Measurements from ENCODE around the gene SETBP1.

Gene SETBP1

DNA sequence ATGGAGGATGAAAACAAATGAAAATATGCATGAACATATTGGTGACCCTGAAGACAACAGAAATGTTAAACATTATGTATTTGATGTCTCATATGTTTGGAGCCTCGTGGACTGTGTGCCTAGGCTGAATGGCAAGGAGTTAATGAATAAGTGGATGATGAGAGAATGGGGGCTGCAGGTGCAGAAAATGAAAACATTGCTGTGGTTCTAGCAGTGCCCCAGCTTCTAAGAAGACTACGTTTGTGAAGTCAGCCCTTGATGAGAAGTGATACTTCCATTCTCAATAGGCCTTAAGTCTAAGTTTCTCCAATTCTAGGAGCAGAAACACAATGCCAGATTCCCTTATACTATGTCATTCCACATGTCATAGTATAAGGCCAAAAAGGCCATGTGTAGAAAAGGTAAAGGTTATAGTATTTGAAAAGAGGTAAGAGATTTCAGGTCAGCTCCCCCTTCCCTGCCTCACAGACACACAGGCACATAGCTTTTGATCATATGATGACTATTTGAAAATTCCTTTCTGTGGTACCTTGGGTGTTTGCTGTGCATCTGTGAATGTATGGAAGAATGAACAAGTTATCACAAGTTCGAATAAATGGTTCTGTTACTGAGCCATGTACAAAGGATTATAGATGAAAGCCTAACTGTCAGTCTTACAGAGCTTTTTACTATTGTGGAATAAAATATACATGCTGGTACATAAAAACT lies 280.8 kb downstream of the SETBP1 start:
- DNase-seq (ENCODE audit: low read depth) = no peak
- H3K4me3 ChIP-seq (ENCODE audit: low read depth, low read length) = no peak overlapping the region
- no peak for TF ChIP-seq POLR2A (IDR thresholded peaks at IDR 0.05; ENCODE audit: extremely low read depth, insufficient read length)
- TF ChIP-seq, protein P1, sequence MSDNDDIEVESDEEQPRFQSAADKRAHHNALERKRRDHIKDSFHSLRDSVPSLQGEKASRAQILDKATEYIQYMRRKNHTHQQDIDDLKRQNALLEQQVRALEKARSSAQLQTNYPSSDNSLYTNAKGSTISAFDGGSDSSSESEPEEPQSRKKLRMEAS (IDR thresholded peaks at IDR 0.05; ENCODE audit: low read depth, low read length) = no peak
- TF ChIP-seq, protein P2, sequence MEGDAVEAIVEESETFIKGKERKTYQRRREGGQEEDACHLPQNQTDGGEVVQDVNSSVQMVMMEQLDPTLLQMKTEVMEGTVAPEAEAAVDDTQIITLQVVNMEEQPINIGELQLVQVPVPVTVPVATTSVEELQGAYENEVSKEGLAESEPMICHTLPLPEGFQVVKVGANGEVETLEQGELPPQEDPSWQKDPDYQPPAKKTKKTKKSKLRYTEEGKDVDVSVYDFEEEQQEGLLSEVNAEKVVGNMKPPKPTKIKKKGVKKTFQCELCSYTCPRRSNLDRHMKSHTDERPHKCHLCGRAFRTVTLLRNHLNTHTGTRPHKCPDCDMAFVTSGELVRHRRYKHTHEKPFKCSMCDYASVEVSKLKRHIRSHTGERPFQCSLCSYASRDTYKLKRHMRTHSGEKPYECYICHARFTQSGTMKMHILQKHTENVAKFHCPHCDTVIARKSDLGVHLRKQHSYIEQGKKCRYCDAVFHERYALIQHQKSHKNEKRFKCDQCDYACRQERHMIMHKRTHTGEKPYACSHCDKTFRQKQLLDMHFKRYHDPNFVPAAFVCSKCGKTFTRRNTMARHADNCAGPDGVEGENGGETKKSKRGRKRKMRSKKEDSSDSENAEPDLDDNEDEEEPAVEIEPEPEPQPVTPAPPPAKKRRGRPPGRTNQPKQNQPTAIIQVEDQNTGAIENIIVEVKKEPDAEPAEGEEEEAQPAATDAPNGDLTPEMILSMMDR (IDR thresholded peaks at IDR 0.05; ENCODE audit: low read depth, low read length) = no peak
- no peak for TF ChIP-seq MYC (IDR thresholded peaks at IDR 0.05; ENCODE audit: low read depth, low read length)

DNA sequence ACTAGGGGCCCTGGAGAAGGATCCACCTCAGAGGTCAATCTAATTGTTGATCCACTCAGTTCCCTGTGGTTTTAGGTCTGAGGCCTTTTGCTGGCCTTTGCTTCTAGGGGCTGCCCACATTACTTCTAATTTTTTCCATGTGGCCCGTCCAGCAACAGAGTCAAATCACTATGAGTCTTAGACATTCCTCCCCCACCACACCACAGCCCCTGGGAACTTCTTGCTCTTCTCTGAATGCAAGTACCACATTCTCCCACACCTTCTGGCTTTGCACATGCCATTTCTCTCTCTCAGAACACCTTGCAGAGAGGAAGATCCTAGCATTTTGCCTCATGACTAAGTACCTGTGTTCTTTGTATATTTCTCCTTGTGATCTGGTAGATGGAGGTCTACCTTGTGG lies 286.9 kb downstream of the SETBP1 start:
- no peak for DNase-seq (ENCODE audit: low read depth)
- TF ChIP-seq, protein P1 (IDR thresholded peaks at IDR 0.05; ENCODE audit: low read depth, low read length) = no peak
- no peak for TF ChIP-seq POLR2A (IDR thresholded peaks at IDR 0.05; ENCODE audit: extremely low read depth, insufficient read length)
- no peak for TF ChIP-seq MYC (IDR thresholded peaks at IDR 0.05; ENCODE audit: low read depth, low read length)
- TF ChIP-seq, protein P2 (IDR thresholded peaks at IDR 0.05; ENCODE audit: low read depth, low read length) = no peak
- no peak overlapping the region for H3K4me3 ChIP-seq (ENCODE audit: low read depth, low read length)

DNA sequence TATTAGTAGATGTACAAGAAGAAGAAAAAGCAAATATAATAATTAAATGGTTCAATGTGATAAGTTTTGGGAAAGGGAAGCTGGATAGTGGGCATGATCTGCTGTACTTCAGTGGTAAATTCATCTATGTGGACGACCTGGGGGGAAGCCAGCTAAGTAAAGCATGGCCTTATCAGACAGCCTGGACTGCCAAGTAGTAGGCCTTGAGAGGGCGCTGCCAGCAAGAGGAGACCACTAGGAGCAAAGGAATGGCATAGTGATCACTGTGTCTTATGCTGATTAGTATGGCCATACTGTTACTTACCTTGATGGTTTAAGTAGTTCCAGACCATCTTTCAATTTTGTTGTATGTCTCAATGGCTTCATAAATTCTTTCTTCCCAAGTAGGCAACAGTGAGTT lies 287.6 kb downstream of the SETBP1 start:
- DNase-seq (ENCODE audit: low read depth) = peak; percentile 21
- no peak overlapping the region for H3K4me3 ChIP-seq (ENCODE audit: low read depth, low read length)
- TF ChIP-seq POLR2A (IDR thresholded peaks at IDR 0.05; ENCODE audit: extremely low read depth, insufficient read length) (no peak), MYC (IDR thresholded peaks at IDR 0.05; ENCODE audit: low read depth, low read length) (no peak)
- TF ChIP-seq, protein P1 (IDR thresholded peaks at IDR 0.05; ENCODE audit: low read depth, low read length) = no peak
- TF ChIP-seq, protein P2 (IDR thresholded peaks at IDR 0.05; ENCODE audit: low read depth, low read length) = no peak

DNA sequence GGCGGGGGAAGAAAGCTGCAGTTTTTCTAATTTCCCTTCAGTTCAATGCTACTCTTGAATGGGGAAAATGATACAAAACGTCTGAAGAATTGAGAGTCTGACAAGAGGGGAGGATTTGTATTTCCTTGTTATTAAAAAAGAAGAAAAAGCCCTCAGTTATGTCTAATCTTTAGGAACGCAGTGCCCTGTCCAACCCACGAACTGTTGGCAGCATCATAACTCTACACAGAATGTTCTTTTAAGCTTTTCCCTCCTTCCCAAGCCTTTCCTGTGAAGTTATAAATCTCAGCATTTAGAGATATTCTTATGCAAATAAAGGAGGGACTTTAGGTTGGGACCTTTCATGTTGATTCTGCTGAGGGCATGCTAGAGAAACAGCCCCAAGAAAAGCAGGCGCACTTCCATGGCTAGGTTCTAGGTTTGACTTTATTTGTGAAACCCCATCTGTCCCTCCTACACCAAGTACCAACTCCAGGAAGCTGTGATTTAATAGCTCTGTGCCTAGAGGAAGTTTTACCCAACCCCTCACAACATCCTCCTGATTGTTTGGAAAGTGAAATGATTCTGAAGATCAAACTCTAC lies 288.6 kb downstream of the SETBP1 start:
- no peak overlapping the region for H3K4me3 ChIP-seq (ENCODE audit: low read depth, low read length)
- no peak for DNase-seq (ENCODE audit: low read depth)
- TF ChIP-seq POLR2A (IDR thresholded peaks at IDR 0.05; ENCODE audit: extremely low read depth, insufficient read length) (no peak), MYC (IDR thresholded peaks at IDR 0.05; ENCODE audit: low read depth, low read length) (no peak)
- TF ChIP-seq, protein P2 (IDR thresholded peaks at IDR 0.05; ENCODE audit: low read depth, low read length) = no peak
- TF ChIP-seq, protein P1 (IDR thresholded peaks at IDR 0.05; ENCODE audit: low read depth, low read length) = no peak

DNA sequence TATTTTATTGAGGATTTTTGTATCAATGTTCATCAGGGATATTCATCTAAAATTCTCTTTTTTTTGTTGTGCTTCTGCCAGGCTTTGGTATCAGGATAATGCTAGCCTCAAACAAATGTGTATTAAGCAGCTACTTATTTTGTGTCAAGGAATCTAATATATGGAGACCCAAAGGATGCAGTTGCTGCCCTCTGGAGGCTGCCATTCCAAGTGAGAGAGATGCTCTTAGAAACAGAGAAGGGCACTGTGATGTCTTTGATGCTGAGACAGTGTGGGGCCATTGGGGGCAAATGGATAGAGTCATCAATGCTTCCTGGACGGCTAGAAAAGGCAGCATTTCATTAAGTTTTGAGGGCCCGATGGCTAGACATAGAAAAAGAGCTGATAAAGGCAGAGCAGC lies 292.6 kb downstream of the SETBP1 start:
- TF ChIP-seq POLR2A (IDR thresholded peaks at IDR 0.05; ENCODE audit: extremely low read depth, insufficient read length) (no peak), MYC (IDR thresholded peaks at IDR 0.05; ENCODE audit: low read depth, low read length) (no peak)
- TF ChIP-seq, protein P1 (IDR thresholded peaks at IDR 0.05; ENCODE audit: low read depth, low read length) = no peak
- TF ChIP-seq, protein P2 (IDR thresholded peaks at IDR 0.05; ENCODE audit: low read depth, low read length) = no peak
- no peak for DNase-seq (ENCODE audit: low read depth)
- no peak overlapping the region for H3K4me3 ChIP-seq (ENCODE audit: low read depth, low read length)

All from NB4 (cell line).